PC-9 (cell line): ENCODE results near the gene HYDIN.

Experiments used
- CTCF ChIP-seq: fragments of 200-600 bp; sonication (generic); conservative IDR thresholded peaks from 2 replicates; pipeline ENCODE4 v1.6.1; 2017; ENCODE audit warnings: mixed run types, antibody characterized with exemption, mild to moderate bottlenecking, moderate library complexity
- EZH2 ChIP-seq: fragments of 200-600 bp; sonication (generic); IDR thresholded peaks from 2 replicates; pipeline ENCODE4 v1.8.0; 2017; ENCODE audit warnings: antibody characterized with exemption, low read depth

GRCh38 chr16:71242036-71242435 lies 11.5 kb upstream of the HYDIN start:
- TF ChIP-seq CTCF (no peak), EZH2 (no peak)
